Naive thymus-derived CD8-positive, alpha-beta T cell (primary cell): ENCODE data around the gene LFNG. TPM values are rescaled to one million over a fixed set of nuclear protein-coding genes. Genes with fewer than 3 reads are reported as not detected.

Source experiments
- ATAC-seq, 2 donors: fragments of 150-1000 bp; cut with Tn5 transposase in 1 of 2; sonication (Bioruptor Pico), chemical (Tn5 transposase) in 1 of 2; 1 replicate in 1 of 2; 2 replicates in 1 of 2; pipeline ENCODE4 v1.10.0; 2021; ENCODE audit warnings: mild to moderate bottlenecking in 2 of 2, moderate library complexity in 2 of 2
- POLR2A ChIA-PET: fragments of 350-600 bp; sonication (Branson Sonifier 250); formaldehyde crosslinking; loops from one replicate; lab custom pipeline; 2021; ENCODE audit warnings: antibody characterized with exemption; lab: Charles Lee
- DNase-seq, 10 donors: peaks; one replicate each; pipeline versions ENCODE4 v3.0.0 to v3.0.0-alpha.2; 2020 to 2022
- H3K27ac Mint-ChIP-seq, 10 donors: one replicate each; pipeline ENCODE4 v1.8.0; 2020 to 2022; ENCODE audit warnings: mild to moderate bottlenecking in 10 of 10, mixed read lengths in 10 of 10, moderate library complexity in 4 of 10, inconsistent platforms in 1 of 10
- H3K27me3 Mint-ChIP-seq, 5 donors: one replicate each; pipeline ENCODE4 v1.8.0; 2021 to 2022; ENCODE audit warnings: mixed read lengths in 5 of 5
- H3K36me3 Mint-ChIP-seq, 3 donors: one replicate each; pipeline ENCODE4 v1.8.0; 2020 to 2022; ENCODE audit warnings: mixed read lengths in 3 of 3, mild to moderate bottlenecking in 2 of 3, inconsistent platforms in 1 of 3
- H3K4me1 Mint-ChIP-seq, 4 donors: one replicate each; pipeline ENCODE4 v1.8.0; 2021 to 2022; ENCODE audit warnings: mixed read lengths in 4 of 4
- H3K4me3 Mint-ChIP-seq, 10 donors: one replicate each; pipeline ENCODE4 v1.8.0; 2020 to 2022; ENCODE audit warnings: mild to moderate bottlenecking in 10 of 10, mixed read lengths in 10 of 10, moderate library complexity in 6 of 10, inconsistent platforms in 1 of 10
- H3K9me3 Mint-ChIP-seq, 9 donors: one replicate each; pipeline ENCODE4 v1.8.0; 2020 to 2022; ENCODE audit warnings: mixed read lengths in 9 of 9, mild to moderate bottlenecking in 3 of 9, inconsistent platforms in 1 of 9, moderate library complexity in 1 of 9
- polyA plus RNA-seq, 3 donors: library from polyadenylated mRNA; unstranded; fragments of 300-500 nt; fragmentation: Illumina TruSeq; gene quantifications; one replicate each; pipeline ENCODE4 v1.2.3, GENCODE V29; 2021
- total RNA-seq, 8 experiments: library from RNA in 2 of 8; stranded (reverse) in 2 of 8; gene quantifications; one replicate each; pipeline ENCODE4 v1.2.3 and lab custom pipeline; 2021 to 2026

Gene LFNG
- total RNA-seq (100 to 1,000 TPM; 151 to 153 TPM), polyA plus RNA-seq (1 to 10 TPM in 2 of 3 donors, under 1 TPM in 1; 0.54 to 3.0 (median 1.6) TPM), total RNA-seq (lab: John Stamatoyannopoulos, UW) (23.7 to 198 (median 94.7) reads per million in 6 experiments)

- ATAC-seq: peak; percentile 72 to 75
These were observed at the start of gene LFNG for GRCh38 chr7:2519119-2519930. TSS of gene LFNG (plus strand) at chr7:2519774. CDS start at chr7:2519862, 88 bp downstream.

GRCh38 chr7:2470204-2471021 is 49.2 kb upstream of the LFNG start:
- H3K4me1 Mint-ChIP-seq: peaks cover 2 to 8% (median 5%) of the 10 kb centered on the region in 4 donors
- H3K27ac Mint-ChIP-seq: peak overlapping the region in 1 of 10 donors; percentile 66
- POLR2A ChIA-PET: interaction anchor here (0.7 to 1.2 kb wide), 3 partner anchors 10 to 145 kb away, joined by 3 to 4 read pairs (median 4); no protein-coding TSS in a partner anchor
- H3K4me3 Mint-ChIP-seq: no peak overlapping the region
- DNase-seq: no peak
- H3K9me3 Mint-ChIP-seq: no peaks in the 10 kb centered on the region
- no peaks in the 10 kb centered on the region for H3K36me3 Mint-ChIP-seq
- no peak for ATAC-seq
- H3K27me3 Mint-ChIP-seq: peaks cover 2 to 10% (median 7%) of the 10 kb centered on the region in 5 donors

More at GRCh38 chr7:2519119-2519930, at the start of gene LFNG:
- Mint-ChIP-seq H3K27ac (peak within 1 kb of the TSS; percentile 45 to 97 (median 91)), H3K4me3 (peak within 1 kb of the TSS; percentile 91 to 99 (median 97)), H3K4me1 (peaks cover 19 to 46% (median 39%) of the 10 kb centered on the region in 4 donors), H3K27me3 (no peaks in the 10 kb centered on the region), H3K9me3 (no peaks in the 10 kb centered on the region), H3K36me3 (peaks cover 4 to 17% (median 10%) of the 10 kb centered on the region in 3 donors)
- POLR2A ChIA-PET: interaction anchor here (0.6 to 22.8 kb wide), 6 partner anchors 5 to 177 kb away, joined by 3 to 821 read pairs (median 6); partner anchors contain the start of genes GRIFIN and LFNG
- peak; percentile 59 to 91 (median 82) for DNase-seq

GRCh38 chr7:2471022-2471329 is 48.6 kb upstream of the LFNG start:
- peaks cover 2 to 8% (median 5%) of the 10 kb centered on the region in 4 donors for H3K4me1 Mint-ChIP-seq
- no peak overlapping the region for H3K27ac Mint-ChIP-seq
- POLR2A ChIA-PET: interaction anchor here (0.7 to 1.2 kb wide), 4 partner anchors 9 to 144 kb away, joined by 3 to 4 read pairs (median 4); no protein-coding TSS in a partner anchor
- H3K27me3 Mint-ChIP-seq: peaks cover 2 to 10% (median 7%) of the 10 kb centered on the region in 5 donors
- H3K9me3 Mint-ChIP-seq: no peaks in the 10 kb centered on the region
- no peaks in the 10 kb centered on the region for H3K36me3 Mint-ChIP-seq
- no peak overlapping the region for H3K4me3 Mint-ChIP-seq
- ATAC-seq (no peak), DNase-seq (no peak)

DNA sequence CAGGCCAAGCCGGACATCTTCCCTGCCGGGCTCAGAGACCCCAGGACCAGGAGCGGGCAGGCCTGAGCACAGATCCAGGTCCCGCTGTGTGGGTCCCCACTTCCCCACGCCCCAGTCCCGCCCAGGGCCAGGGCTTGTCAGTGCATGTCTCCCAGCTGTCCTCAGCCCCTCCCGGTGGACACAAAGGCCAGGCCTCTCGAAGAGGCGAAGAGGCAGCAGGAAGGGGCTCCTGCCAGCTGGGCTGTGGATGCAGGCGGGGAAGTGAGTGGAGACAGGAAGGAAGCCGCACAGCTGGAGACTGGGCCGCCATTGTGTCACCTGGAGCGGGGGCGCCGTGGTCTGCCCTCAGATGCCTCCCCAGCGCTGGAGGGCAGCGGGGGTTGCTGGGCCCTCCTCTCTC is 48.2 kb upstream of the LFNG start:
- no peak for ATAC-seq
- no peak overlapping the region for H3K4me3 Mint-ChIP-seq
- DNase-seq: no peak
- no peak overlapping the region for H3K27ac Mint-ChIP-seq
- H3K27me3 Mint-ChIP-seq: peaks cover 2 to 10% (median 7%) of the 10 kb centered on the region in 5 donors
- no peaks in the 10 kb centered on the region for H3K9me3 Mint-ChIP-seq
- no peaks in the 10 kb centered on the region for H3K36me3 Mint-ChIP-seq
- POLR2A ChIA-PET: interaction anchor here (0.7 to 1.2 kb wide), 3 partner anchors 9 to 84 kb away, joined by 3 to 4 read pairs (median 3); no protein-coding TSS in a partner anchor
- H3K4me1 Mint-ChIP-seq: peaks cover 2 to 8% (median 5%) of the 10 kb centered on the region in 4 donors

DNA sequence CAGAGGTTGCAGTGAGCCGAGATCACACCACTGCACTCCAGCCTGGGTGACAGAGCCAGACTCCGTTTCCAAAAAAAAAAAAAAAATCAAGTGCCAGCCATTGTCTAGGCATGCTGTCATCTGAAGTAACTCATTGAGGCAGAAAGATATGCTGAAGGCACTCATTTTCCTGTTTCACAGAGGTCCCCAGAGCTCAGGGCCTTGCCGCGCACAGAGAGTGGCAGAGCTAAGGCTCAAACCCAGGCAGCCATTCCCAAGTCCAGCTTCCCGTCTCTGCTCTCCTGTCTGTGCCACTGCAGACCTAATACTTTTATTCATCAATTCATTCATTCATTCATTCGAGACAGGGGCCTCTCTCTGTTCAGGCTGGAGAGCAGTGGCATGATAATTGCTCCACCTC is 46.8 kb upstream of the LFNG start:
- peaks cover 2 to 13% (median 10%) of the 10 kb centered on the region in 4 donors for H3K4me1 Mint-ChIP-seq
- no peaks in the 10 kb centered on the region for H3K36me3 Mint-ChIP-seq
- ATAC-seq (no peak), DNase-seq (no peak)
- no peaks in the 10 kb centered on the region for H3K9me3 Mint-ChIP-seq
- H3K27ac Mint-ChIP-seq: no peak overlapping the region
- H3K27me3 Mint-ChIP-seq: peaks cover 2 to 10% (median 7%) of the 10 kb centered on the region in 5 donors
- POLR2A ChIA-PET: interaction anchor here (0.7 kb wide), 1 partner anchor 227 kb away, joined by 4 read pairs; no protein-coding TSS in a partner anchor
- H3K4me3 Mint-ChIP-seq: no peak overlapping the region

DNA sequence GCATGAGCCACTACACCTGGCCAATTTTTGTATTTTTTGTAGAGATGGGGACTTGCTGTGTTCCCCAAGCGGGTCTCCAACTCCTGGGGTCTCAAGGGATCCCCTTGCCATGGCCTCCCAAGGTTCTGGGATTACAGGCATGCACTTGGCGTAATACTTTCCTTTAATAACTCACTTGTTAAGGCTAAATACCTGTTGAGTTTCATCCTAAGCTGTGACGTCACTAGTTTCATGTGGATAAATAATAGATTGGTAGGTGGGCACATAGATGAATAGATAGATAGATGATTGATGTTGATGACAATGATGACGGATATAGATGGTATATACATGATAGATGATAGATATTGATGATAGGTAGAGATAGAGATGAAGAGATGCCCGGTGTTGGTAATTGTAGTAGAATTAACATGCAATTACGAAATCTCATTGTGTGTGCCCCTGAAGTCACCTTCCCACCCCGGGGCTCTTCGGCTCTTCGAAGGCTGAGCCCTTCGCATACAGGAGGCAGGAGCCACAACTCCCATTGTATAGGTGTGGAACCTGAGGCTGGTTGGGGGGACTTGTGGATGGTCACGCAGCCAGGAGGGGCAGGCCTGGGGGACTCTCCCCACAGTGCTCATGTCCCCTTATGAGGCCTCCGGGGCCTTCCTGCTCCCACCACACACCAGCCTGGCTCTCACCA is 45.9 kb upstream of the LFNG start:
- POLR2A ChIA-PET: no interaction called here
- Mint-ChIP-seq H3K9me3 (no peaks in the 10 kb centered on the region), H3K27me3 (peaks cover 2 to 10% (median 7%) of the 10 kb centered on the region in 5 donors), H3K4me3 (no peak overlapping the region), H3K36me3 (no peaks in the 10 kb centered on the region), H3K4me1 (peaks cover 2 to 18% (median 13%) of the 10 kb centered on the region in 4 donors), H3K27ac (no peak overlapping the region)
- DNase-seq: no peak
- no peak for ATAC-seq

- H3K27me3 Mint-ChIP-seq: peaks cover 0 to 8% (median 3%) of the 10 kb centered on the region in 5 donors
- no peak overlapping the region for H3K4me3 Mint-ChIP-seq
- H3K36me3 Mint-ChIP-seq: no peaks in the 10 kb centered on the region
- H3K9me3 Mint-ChIP-seq: no peaks in the 10 kb centered on the region
- DNase-seq (no peak), ATAC-seq (no peak)
- POLR2A ChIA-PET: no interaction called here
- no peak overlapping the region for H3K27ac Mint-ChIP-seq
- H3K4me1 Mint-ChIP-seq: peaks cover 0 to 16% (median 8%) of the 10 kb centered on the region in 4 donors
These were observed 45.4 kb upstream of the LFNG start for GRCh38 chr7:2474224-2474623.

GRCh38 chr7:2474813-2475677 is 44.5 kb upstream of the LFNG start:
- POLR2A ChIA-PET: no interaction called here
- peaks cover 0 to 13% (median 8%) of the 10 kb centered on the region in 4 donors for H3K4me1 Mint-ChIP-seq
- H3K9me3 Mint-ChIP-seq: no peaks in the 10 kb centered on the region
- peaks cover 0 to 4% (median 0%) of the 10 kb centered on the region in 5 donors for H3K27me3 Mint-ChIP-seq
- H3K27ac Mint-ChIP-seq: no peak overlapping the region
- ATAC-seq (no peak), DNase-seq (no peak)
- no peak overlapping the region for H3K4me3 Mint-ChIP-seq
- H3K36me3 Mint-ChIP-seq: no peaks in the 10 kb centered on the region

DNA sequence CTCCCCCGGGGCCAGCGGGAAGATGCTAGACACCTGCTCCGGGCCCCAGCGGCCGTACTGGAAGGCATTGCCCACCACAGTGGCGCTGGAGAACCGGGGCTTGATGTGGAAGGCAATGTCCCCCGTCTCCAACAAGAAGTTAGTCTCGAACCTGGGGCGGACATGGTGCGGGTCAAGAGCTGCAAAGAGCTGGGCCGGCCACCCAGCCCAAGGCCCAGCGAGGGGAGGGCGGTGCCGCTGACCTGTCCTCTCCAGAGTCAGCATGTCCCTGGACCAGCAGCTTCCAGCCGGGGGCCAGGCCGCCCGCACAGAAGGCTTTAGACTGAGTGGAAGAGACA is 43.9 kb upstream of the LFNG start:
- DNase-seq: no peak
- POLR2A ChIA-PET: interaction anchor here (0.7 kb wide), 1 partner anchor 44 kb away, joined by 3 read pairs; no protein-coding TSS in a partner anchor
- H3K27me3 Mint-ChIP-seq: peaks cover 0 to 2% (median 0%) of the 10 kb centered on the region in 5 donors
- no peak for ATAC-seq
- H3K27ac Mint-ChIP-seq: no peak overlapping the region
- no peaks in the 10 kb centered on the region for H3K36me3 Mint-ChIP-seq
- H3K9me3 Mint-ChIP-seq: no peaks in the 10 kb centered on the region
- H3K4me1 Mint-ChIP-seq: peaks cover 0 to 11% (median 8%) of the 10 kb centered on the region in 4 donors
- no peak overlapping the region for H3K4me3 Mint-ChIP-seq

- POLR2A ChIA-PET: interaction anchor here (0.7 to 2.8 kb wide), 4 partner anchors 33 to 54 kb away, joined by 3 to 15 read pairs (median 10); no protein-coding TSS in a partner anchor
- Mint-ChIP-seq H3K4me1 (peaks cover 1 to 10% (median 8%) of the 10 kb centered on the region in 4 donors), H3K9me3 (peaks cover 0 to 1% (median 0%) of the 10 kb centered on the region in 9 donors), H3K4me3 (peak within 1 kb of the TSS in 1 of 10 donors; percentile 13), H3K27me3 (peaks cover 0 to 1% (median 0%) of the 10 kb centered on the region in 5 donors), H3K36me3 (no peaks in the 10 kb centered on the region), H3K27ac (peak within 1 kb of the TSS in 1 of 10 donors; percentile 32)
- DNase-seq (no peak), ATAC-seq (no peak)
These were observed 43.3 kb upstream of the LFNG start, which contains the start of gene GRIFIN for GRCh38 chr7:2476298-2476697. TSS of gene GRIFIN (minus strand) at chr7:2476398. CDS start at chr7:2476383, 15 bp downstream.
